T-helper 22 cell (primary cell): ENCODE results near the gene AP1B1.

Experiments
- DNase-seq: peaks from one replicate; pipeline ENCODE4 v3.0.0-alpha.2; 2020; ENCODE audit warnings: low read depth

Gene AP1B1

DNA sequence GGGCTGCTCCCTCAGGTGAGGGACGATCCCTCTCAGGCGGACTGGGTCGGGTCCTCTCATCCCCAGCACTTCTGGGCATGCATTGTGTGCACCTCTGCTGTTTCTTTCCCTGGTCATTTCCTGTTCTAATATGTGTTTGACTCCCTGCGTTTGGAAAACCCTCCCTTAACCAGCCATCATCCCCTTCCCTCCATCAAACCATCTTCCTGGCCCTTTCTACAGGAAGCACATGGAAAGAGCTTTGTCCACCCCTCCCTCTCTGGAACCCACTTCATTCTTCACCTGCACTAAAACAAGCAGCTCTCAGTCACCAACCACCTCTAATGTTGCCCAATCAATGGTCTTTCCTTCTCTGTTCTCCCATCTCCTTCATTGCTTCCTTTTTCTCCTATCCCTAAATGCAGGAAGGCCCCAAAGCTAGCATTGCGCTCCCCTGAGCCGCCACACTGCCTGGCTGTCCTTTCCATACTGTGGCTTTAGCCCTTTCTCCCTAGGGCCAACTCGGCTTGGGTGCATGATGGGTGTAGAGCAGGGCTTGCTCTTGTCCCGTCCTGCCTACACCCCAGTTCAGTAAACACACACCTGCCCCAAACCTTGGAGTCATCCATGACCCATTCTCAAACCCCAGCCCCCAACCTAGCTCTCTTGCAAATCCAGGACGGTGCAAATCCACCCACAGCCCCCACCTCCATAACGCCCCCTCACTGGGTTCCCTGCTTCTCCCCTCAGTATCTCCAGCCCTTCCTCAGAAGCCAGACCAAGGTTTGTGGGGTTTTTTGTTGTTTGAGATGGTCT, 87.4 kb downstream of the AP1B1 start:
- DNase-seq = no peak

- DNase-seq = no peak
Measured at GRCh38 chr22:29300467-29300806, 87.9 kb downstream of the AP1B1 start.

- no peak for DNase-seq
Measured at GRCh38 chr22:29299136-29299900, 89.1 kb downstream of the AP1B1 start.

DNA sequence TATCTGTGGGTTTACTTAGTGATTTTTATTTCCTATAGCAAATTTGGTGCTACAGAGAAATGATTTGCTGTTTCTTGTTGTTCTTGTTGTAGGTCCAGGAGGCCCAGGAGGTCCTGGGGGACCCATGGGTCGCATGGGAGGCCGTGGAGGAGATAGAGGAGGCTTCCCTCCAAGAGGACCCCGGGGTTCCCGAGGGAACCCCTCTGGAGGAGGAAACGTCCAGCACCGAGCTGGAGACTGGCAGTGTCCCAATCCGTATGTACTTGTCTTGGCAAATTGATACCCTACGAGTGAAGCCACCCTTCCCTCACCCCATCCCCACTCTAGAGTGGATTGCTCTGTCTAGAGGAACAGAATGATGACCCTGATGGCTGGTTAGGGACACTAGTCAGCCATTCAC, 89.7 kb downstream of the AP1B1 start:
- DNase-seq = no peak

DNA sequence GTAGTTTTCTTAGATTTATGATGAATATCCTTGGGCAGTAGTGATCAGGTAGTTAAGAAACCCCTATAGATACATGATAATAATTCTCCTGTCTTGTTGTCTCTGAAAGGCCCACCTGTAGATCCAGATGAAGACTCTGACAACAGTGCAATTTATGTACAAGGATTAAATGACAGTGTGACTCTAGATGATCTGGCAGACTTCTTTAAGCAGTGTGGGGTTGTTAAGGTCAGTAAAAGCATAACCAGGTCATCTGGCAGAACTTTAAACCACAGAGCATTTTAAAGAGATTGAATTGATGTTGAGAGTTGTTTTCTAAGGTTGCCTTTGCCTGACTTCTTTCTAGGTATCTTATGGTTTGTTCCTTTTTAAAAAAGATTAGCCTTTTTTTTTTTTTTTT, 96.0 kb downstream of the AP1B1 start:
- DNase-seq = no peak

DNA sequence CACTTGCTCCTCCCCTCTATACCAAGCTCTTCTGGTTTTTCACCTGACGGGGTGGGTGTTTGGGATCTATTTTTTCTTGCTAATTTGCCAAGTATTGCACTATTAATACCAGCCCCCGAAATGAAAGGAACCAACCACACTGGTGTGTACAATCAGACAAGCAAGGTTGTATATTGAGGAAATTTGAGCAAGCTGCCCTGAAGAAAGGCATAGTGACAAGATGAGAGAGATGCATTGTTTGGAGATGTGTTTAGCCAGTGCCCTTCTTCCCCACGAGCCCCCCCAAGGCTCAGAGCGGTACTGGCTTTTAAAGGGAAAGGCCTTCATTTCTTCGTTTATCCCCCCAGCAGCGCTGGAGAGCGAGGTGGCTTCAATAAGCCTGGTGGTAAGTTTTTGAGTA, 97.2 kb downstream of the AP1B1 start:
- no peak for DNase-seq

DNA sequence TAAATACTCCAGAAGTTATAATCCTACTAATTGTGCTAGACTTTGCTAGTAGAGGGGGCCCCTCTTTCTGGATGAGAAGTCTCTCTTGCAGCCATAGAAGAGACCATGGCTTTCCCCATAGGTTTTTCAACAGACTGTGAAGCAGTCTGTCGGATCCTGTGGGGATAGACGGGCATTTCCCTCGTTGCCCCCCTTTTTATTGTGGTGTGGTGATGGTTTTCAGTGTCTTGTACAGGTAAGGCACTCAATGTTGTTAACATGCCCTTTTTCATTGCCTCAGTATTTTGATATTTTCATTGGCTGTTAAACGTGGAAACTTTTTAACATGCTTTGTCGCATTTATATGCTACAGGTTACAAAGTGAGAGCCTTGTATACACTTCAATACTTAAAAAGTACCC, 98.3 kb downstream of the AP1B1 start:
- DNase-seq = no peak

DNA sequence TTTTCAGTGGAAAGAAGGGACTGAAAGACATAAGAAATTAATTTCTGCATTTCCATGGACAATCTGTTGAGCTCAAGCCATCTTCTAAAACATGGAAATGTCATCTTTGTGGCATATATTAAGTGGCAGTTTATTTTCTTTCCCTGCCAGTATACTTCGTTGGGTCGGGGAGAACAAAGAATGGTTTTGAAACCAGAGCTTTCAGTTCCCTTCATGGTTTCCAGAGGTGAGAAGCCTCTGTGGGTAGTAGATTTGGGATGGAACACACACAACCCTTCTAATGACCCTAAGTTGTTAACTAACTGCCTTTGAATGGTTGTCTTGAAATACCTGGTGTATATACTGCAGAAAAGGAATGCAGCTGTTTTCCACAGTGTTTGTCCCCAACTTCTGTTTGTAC, 99.5 kb downstream of the AP1B1 start:
- DNase-seq = no peak

- DNase-seq = no peak
Measured at GRCh38 chr22:29284196-29284595, 104.2 kb downstream of the AP1B1 start.

- no peak for DNase-seq
Measured at GRCh38 chr22:29277927-29278326, 110.4 kb downstream of the AP1B1 start.
